Tibial nerve (tissue), 4 donors: Measurements from ENCODE around the gene ZNF429.
"Not testable (repeated sequence)": the region's sequence is repeated elsewhere in the genome, so short reads cannot be mapped to it uniquely, and the experiment has no call there.

Source experiments
- CTCF ChIP-seq, 5 experiments: fragments of 200-600 bp in 3 of 5; fragments of 450-650 bp in 2 of 5; sonication (generic) in 3 of 5; IDR thresholded peaks; one replicate each; pipeline ENCODE4 v1.5.1; 2016 to 2019; ENCODE audit warnings: antibody characterized with exemption in 5 of 5, mild to moderate bottlenecking in 3 of 5, moderate library complexity in 2 of 5
- EP300 ChIP-seq, 2 donors: sonication (generic); formaldehyde crosslinking; IDR thresholded peaks; one replicate each; pipeline ENCODE4 v1.6.1; 2017; ENCODE audit warnings: antibody characterized with exemption in 2 of 2, mild to moderate bottlenecking in 1 of 2
- POLR2A ChIP-seq, 2 donors: fragments of 450-650 bp; IDR thresholded peaks; one replicate each; pipeline ENCODE4 v1.6.1; 2017; ENCODE audit warnings: antibody characterized with exemption in 2 of 2, mild to moderate bottlenecking in 2 of 2, moderate library complexity in 2 of 2

DNA sequence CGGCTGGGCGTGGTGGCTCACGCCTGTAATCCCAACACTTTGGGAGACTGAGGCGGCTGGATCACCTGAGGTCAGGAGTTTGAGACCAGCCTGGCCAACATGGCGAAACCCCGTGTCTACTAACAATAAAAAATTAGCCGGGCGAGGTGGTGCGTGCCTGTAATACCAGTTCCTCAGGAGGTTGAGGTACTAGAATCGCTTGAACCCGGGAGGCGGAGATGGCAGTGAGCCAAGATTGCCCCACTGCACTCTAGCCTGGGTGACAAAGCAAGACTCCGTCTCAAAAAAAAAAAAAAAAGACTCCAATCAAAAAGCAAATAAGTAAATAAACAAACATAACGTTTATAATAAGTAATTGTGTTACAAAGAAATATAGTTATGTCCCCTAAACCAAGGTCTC, 23.0 kb upstream of the ZNF429 start:
- TF ChIP-seq EP300, CTCF, POLR2A (IDR thresholded peaks at IDR 0.05): not testable (repeated sequence)
